Glutamatergic neuron (in vitro differentiated cells): ENCODE measurements around the gene IL17RC. TPM values are rescaled to one million over a fixed set of nuclear protein-coding genes. Genes with fewer than 3 reads are reported as not detected.

Experiments
- DNase-seq: peaks from one replicate; pipeline ENCODE4 v3.0.0; 2022
- H3K27ac Mint-ChIP-seq: one replicate; pipeline ENCODE4 v1.8.0; 2020; ENCODE audit warnings: mild to moderate bottlenecking, mixed read lengths, inconsistent platforms; ENCODE audit not compliant: unreplicated experiment
- H3K27me3 Mint-ChIP-seq: one replicate; pipeline ENCODE4 v1.8.0; 2020; ENCODE audit warnings: mild to moderate bottlenecking, moderate library complexity, mixed read lengths, inconsistent platforms; ENCODE audit not compliant: unreplicated experiment
- H3K36me3 Mint-ChIP-seq: one replicate; pipeline ENCODE4 v1.8.0; 2020; ENCODE audit warnings: mild to moderate bottlenecking, mixed read lengths, inconsistent platforms; ENCODE audit not compliant: unreplicated experiment
- H3K4me1 Mint-ChIP-seq: one replicate; pipeline ENCODE4 v1.8.0; 2020; ENCODE audit warnings: mild to moderate bottlenecking, low read depth, mixed read lengths, inconsistent platforms; ENCODE audit not compliant: unreplicated experiment
- H3K4me3 Mint-ChIP-seq: one replicate; pipeline ENCODE4 v1.8.0; 2020; ENCODE audit warnings: mild to moderate bottlenecking, mixed read lengths, inconsistent platforms; ENCODE audit not compliant: unreplicated experiment
- H3K9me3 Mint-ChIP-seq: one replicate; pipeline ENCODE4 v1.8.0; 2020; ENCODE audit warnings: mild to moderate bottlenecking, moderate library complexity, mixed read lengths, inconsistent platforms; ENCODE audit not compliant: unreplicated experiment
- CTCF ChIP-seq: fragments of 200-600 bp; sonication (generic); IDR thresholded peaks from one replicate; pipeline ENCODE4 v1.5.0; 2021; ENCODE audit not compliant: partially characterized antibody, unreplicated experiment
- total RNA-seq: library from RNA; stranded (reverse); fragmentation: NEBNext Ultra II Directional; extraction: Animal tissue kit (Norgen Biotek cat#: 25700); gene quantifications from one replicate; pipeline ENCODE4 v1.2.1, GENCODE V29; 2021; ENCODE audit not compliant: unreplicated experiment

The IL17RC gene
- total RNA-seq, 1 donor from 2014 or later: 41.9 TPM

- H3K9me3 Mint-ChIP-seq: peaks cover 2% of the 10 kb centered on the region
- H3K4me1 Mint-ChIP-seq: no peaks in the 10 kb centered on the region
- peaks cover 2% of the 10 kb centered on the region for H3K27me3 Mint-ChIP-seq
- TF ChIP-seq CTCF: no peak
- DNase-seq: no peak
- H3K27ac Mint-ChIP-seq: no peak overlapping the region
- H3K4me3 Mint-ChIP-seq: peak overlapping the region; percentile 83
- no peaks in the 10 kb centered on the region for H3K36me3 Mint-ChIP-seq
Measured at GRCh38 chr3:9951598-9951961, 34.7 kb downstream of the IL17RC start.

GRCh38 chr3:9951962-9952805 is 35.3 kb downstream of the IL17RC start, which contains the start of gene PRRT3:
Gene PRRT3 (minus strand): TSS chr3:9952408. CDS start chr3:9950115, 2,293 bp downstream.
- Mint-ChIP-seq H3K36me3 (no peaks in the 10 kb centered on the region), H3K27ac (no peak within 1 kb of the TSS), H3K4me1 (no peaks in the 10 kb centered on the region), H3K9me3 (peaks cover 2% of the 10 kb centered on the region), H3K4me3 (peak within 1 kb of the TSS; percentile 83), H3K27me3 (peaks cover 2% of the 10 kb centered on the region)
- peak; percentile 81 for DNase-seq
- no peak for TF ChIP-seq CTCF

- no peak for DNase-seq
- peaks cover 2% of the 10 kb centered on the region for H3K27me3 Mint-ChIP-seq
- H3K4me3 Mint-ChIP-seq: no peak overlapping the region
- H3K4me1 Mint-ChIP-seq: no peaks in the 10 kb centered on the region
- no peak overlapping the region for H3K27ac Mint-ChIP-seq
- no peaks in the 10 kb centered on the region for H3K36me3 Mint-ChIP-seq
- peaks cover 2% of the 10 kb centered on the region for H3K9me3 Mint-ChIP-seq
- no peak for TF ChIP-seq CTCF
Measured at GRCh38 chr3:9955067-9955502, 38.2 kb downstream of the IL17RC start.

- TF ChIP-seq CTCF: no peak
- no peaks in the 10 kb centered on the region for H3K27me3 Mint-ChIP-seq
Measured at GRCh38 chr3:9955611-9956352, 38.9 kb downstream of the IL17RC start.

More at GRCh38 chr3:9955611-9956352, 38.9 kb downstream of the IL17RC start:
- Mint-ChIP-seq H3K27ac (no peak overlapping the region), H3K4me3 (no peak overlapping the region), H3K9me3 (no peaks in the 10 kb centered on the region), H3K4me1 (no peaks in the 10 kb centered on the region), H3K36me3 (no peaks in the 10 kb centered on the region)
- DNase-seq: no peak
